BJ (cell line): ENCODE data around the gene IFNLR1. TPM values are rescaled to one million over a fixed set of nuclear protein-coding genes. Genes with fewer than 3 reads are reported as not detected.
A peak's percentile ranks its signal among the peaks of the same experiment; 100 is the strongest.

Experiments
- CTCF ChIA-PET: fragments of 350-600 bp; formaldehyde crosslinking; extraction: SDS; loops from one replicate; lab custom pipeline; 2021; ENCODE audit warnings: antibody characterized with exemption, inconsistent platforms; lab: Yijun Ruan, JAX
- POLR2A ChIA-PET: fragments of 300-600 bp; sonication (Branson Sonifier 250); formaldehyde crosslinking; extraction: SDS; loops from one replicate; lab custom pipeline; 2021; ENCODE audit warnings: antibody characterized with exemption; lab: Charles Lee
- DNase-seq: peaks from one replicate; pipeline ENCODE4 v3.0.0-alpha.2; 2011; ENCODE audit warnings: low read depth
- H3K27me3 ChIP-seq: 2 replicates; pipeline ENCODE4 v1.6.0; 2011; ENCODE audit warnings: low read length; ENCODE audit not compliant: control insufficient read depth, insufficient read depth
- H3K36me3 ChIP-seq: 2 replicates; pipeline ENCODE4 v1.5.1; 2011; ENCODE audit warnings: low read length; ENCODE audit not compliant: control insufficient read depth, insufficient read depth
- H3K4me3 ChIP-seq: 2 replicates; pipeline ENCODE4 v1.5.1; 2011; ENCODE audit warnings: low read depth, mild to moderate bottlenecking, control low read depth, low read length
- CTCF ChIP-seq: IDR thresholded peaks from 2 replicates; pipeline ENCODE4 v1.5.1; 2011; ENCODE audit warnings: low read depth, mild to moderate bottlenecking, control low read depth, inconsistent platforms, low read length, moderate library complexity; ENCODE audit not compliant: insufficient read depth
- polyA plus RNA-seq: library from polyadenylated mRNA; depleted of rRNA; stranded (reverse); fragments of >200 nt; gene quantifications from 2 replicates; pipeline ENCODE4 v1.2.3, GENCODE V29; 2011

The IFNLR1 gene
- polyA plus RNA-seq, 1 experiment: not detected

- no peaks in the 10 kb centered on the region for H3K36me3 ChIP-seq
- no peak overlapping the region for H3K4me3 ChIP-seq
- ChIA-PET CTCF (interaction anchor here (0.6 to 6.0 kb wide), 46 partner anchors 11 to 481 kb away, joined by 3 to 437 read pairs (median 5); partner anchors contain the start of genes IFNLR1 and NIPAL3), POLR2A (no interaction called here)
- H3K27me3 ChIP-seq: peaks cover 7% of the 10 kb centered on the region; the same call in 1 of the 2 replicates
- DNase-seq: no peak
- TF ChIP-seq CTCF: no peak
Measured at GRCh38 chr1:24202556-24202955, 15.5 kb upstream of the IFNLR1 start.

GRCh38 chr1:24201941-24202440, 14.9 kb upstream of the IFNLR1 start:
- CTCF ChIA-PET: interaction anchor here (0.6 to 6.0 kb wide), 54 partner anchors 10 to 481 kb away, joined by 3 to 437 read pairs (median 4); partner anchors contain the start of genes IFNLR1 and NIPAL3
- Histone ChIP-seq H3K36me3 (no peaks in the 10 kb centered on the region), H3K4me3 (no peak overlapping the region), H3K27me3 (peaks cover 7% of the 10 kb centered on the region; the same call in 1 of the 2 replicates)
- DNase-seq: peak; percentile 55
- peak; percentile 78 for TF ChIP-seq CTCF
- POLR2A ChIA-PET: interaction anchor here (0.6 kb wide), 1 partner anchor 189 kb away, joined by 3 read pairs; no protein-coding TSS in a partner anchor

GRCh38 chr1:24199291-24199900, 12.3 kb upstream of the IFNLR1 start:
- CTCF ChIA-PET: interaction anchor here (0.5 to 6.0 kb wide), 52 partner anchors 9 to 1409 kb away, joined by 3 to 437 read pairs (median 5); partner anchors contain the start of genes IFNLR1, MYOM3 and NIPAL3
- H3K36me3 ChIP-seq: no peaks in the 10 kb centered on the region
- H3K4me3 ChIP-seq: no peak overlapping the region
- no peak for DNase-seq
- POLR2A ChIA-PET: no interaction called here
- peak; percentile 82 for TF ChIP-seq CTCF
- H3K27me3 ChIP-seq: peaks cover 7% of the 10 kb centered on the region; the same call in 1 of the 2 replicates

- CTCF ChIA-PET: interaction anchor here (0.5 to 6.0 kb wide), 50 partner anchors 8 to 1410 kb away, joined by 3 to 437 read pairs (median 4); partner anchors contain the start of genes IFNLR1, MYOM3 and NIPAL3
Measured at GRCh38 chr1:24198766-24199165, 11.7 kb upstream of the IFNLR1 start.

More at GRCh38 chr1:24198766-24199165, 11.7 kb upstream of the IFNLR1 start:
- H3K27me3 ChIP-seq: peaks cover 7% of the 10 kb centered on the region; the same call in 1 of the 2 replicates
- TF ChIP-seq CTCF: no peak
- H3K36me3 ChIP-seq: no peaks in the 10 kb centered on the region
- no peak overlapping the region for H3K4me3 ChIP-seq
- POLR2A ChIA-PET: no interaction called here
- no peak for DNase-seq
